H9 (cell line): ENCODE measurements around the gene TBC1D24. TPM values are rescaled to one million over a fixed set of nuclear protein-coding genes. Genes with fewer than 3 reads are reported as not detected.

Source experiments
- DNase-seq: peaks from one replicate; pipeline ENCODE4 v3.0.0-alpha.2; 2017
- H2AFZ ChIP-seq: one replicate; pipeline ENCODE4 v1.6.1; 2013; ENCODE audit warnings: mild to moderate bottlenecking, low read length, control low read depth, moderate library complexity
- H2AK5ac ChIP-seq: 2 replicates; pipeline ENCODE4 v1.6.1; 2013; ENCODE audit warnings: low read length, control low read depth, mixed read lengths; ENCODE audit not compliant: insufficient read length
- H2BK120ac ChIP-seq: one replicate; pipeline ENCODE4 v1.6.1; 2013; ENCODE audit warnings: low read depth, mild to moderate bottlenecking, low read length, control low read depth, inconsistent platforms; ENCODE audit not compliant: poor library complexity, severe bottlenecking
- H2BK12ac ChIP-seq: 2 replicates; pipeline ENCODE4 v1.6.1; 2013; ENCODE audit warnings: low read length, control low read depth, mixed read lengths, low read depth; ENCODE audit not compliant: insufficient read length
- H2BK15ac ChIP-seq: 2 replicates; pipeline ENCODE4 v1.6.1; 2013; ENCODE audit warnings: low read depth, low read length, control low read depth
- H2BK20ac ChIP-seq: one replicate; pipeline ENCODE4 v1.6.1; 2013; ENCODE audit warnings: low read depth, mild to moderate bottlenecking, low read length, control low read depth, inconsistent platforms; ENCODE audit not compliant: poor library complexity, severe bottlenecking
- H2BK5ac ChIP-seq: 2 replicates; pipeline ENCODE4 v1.6.1; 2013; ENCODE audit warnings: low read length, control low read depth, mixed read lengths; ENCODE audit not compliant: insufficient read length
- H3K14ac ChIP-seq: 2 replicates; pipeline ENCODE4 v1.6.1; 2013; ENCODE audit warnings: low read length, control low read depth; ENCODE audit not compliant: insufficient read depth
- H3K18ac ChIP-seq: 2 replicates; pipeline ENCODE4 v1.6.1; 2013; ENCODE audit warnings: low read depth, mild to moderate bottlenecking, mixed read lengths, low read length, control low read depth; ENCODE audit not compliant: insufficient read length
- H3K23ac ChIP-seq: 2 replicates; pipeline ENCODE4 v1.6.1; 2013; ENCODE audit warnings: low read length, control low read depth, mixed read lengths, low read depth; ENCODE audit not compliant: insufficient read length
- H3K23me2 ChIP-seq: 2 replicates; pipeline ENCODE4 v1.6.1; 2013; ENCODE audit warnings: low read depth, mild to moderate bottlenecking, mixed read lengths, low read length, control low read depth; ENCODE audit not compliant: insufficient read length, poor library complexity, severe bottlenecking
- H3K27ac ChIP-seq: 2 replicates; pipeline ENCODE4 v1.5.1; 2013; ENCODE audit warnings: low read length, control low read depth, mixed read lengths, low read depth; ENCODE audit not compliant: insufficient read length
- H3K27me3 ChIP-seq: 2 replicates; pipeline ENCODE4 v1.6.1; 2013; ENCODE audit warnings: low read length, control low read depth, inconsistent platforms; ENCODE audit not compliant: insufficient read depth
- H3K4ac ChIP-seq: 2 replicates; pipeline ENCODE4 v1.6.1; 2013; ENCODE audit warnings: low read depth, mild to moderate bottlenecking, control low read depth, inconsistent platforms, low read length, moderate library complexity
- H3K4me1 ChIP-seq: 2 replicates; pipeline ENCODE4 v1.6.1; 2013; ENCODE audit warnings: low read length, control low read depth, inconsistent platforms; ENCODE audit not compliant: insufficient read depth
- H3K4me2 ChIP-seq: 2 replicates; pipeline ENCODE4 v1.6.1; 2013; ENCODE audit warnings: low read length, control low read depth, mixed read lengths; ENCODE audit not compliant: insufficient read length, insufficient read depth
- H3K56ac ChIP-seq: 2 replicates; pipeline ENCODE4 v1.6.1; 2013; ENCODE audit warnings: low read depth, mild to moderate bottlenecking, mixed read lengths, low read length, control low read depth; ENCODE audit not compliant: insufficient read length
- H3K79me1 ChIP-seq: 2 replicates; pipeline ENCODE4 v1.6.1; 2013; ENCODE audit warnings: low read depth, mild to moderate bottlenecking, moderate library complexity, low read length, control low read depth, inconsistent platforms; ENCODE audit not compliant: insufficient read depth, poor library complexity, severe bottlenecking
- H3K79me2 ChIP-seq: 2 replicates; pipeline ENCODE4 v1.6.1; 2013; ENCODE audit warnings: low read length, control low read depth, inconsistent platforms; ENCODE audit not compliant: insufficient read depth
- H3K9ac ChIP-seq: 2 replicates; pipeline ENCODE4 v1.6.1; 2013; ENCODE audit warnings: low read length, control low read depth, mixed read lengths; ENCODE audit not compliant: insufficient read length; ENCODE audit errors: extremely low read depth
- H3K9me3 ChIP-seq: one replicate; pipeline ENCODE4 v1.6.1; 2013; ENCODE audit warnings: low read depth, low read length, inconsistent platforms; ENCODE audit not compliant: control insufficient read depth
- H3T11ph ChIP-seq: one replicate; pipeline ENCODE4 v1.6.1; 2013; ENCODE audit warnings: mild to moderate bottlenecking, low read length, control low read depth, inconsistent platforms
- H4K20me1 ChIP-seq: one replicate; pipeline ENCODE4 v1.6.1; 2013; ENCODE audit not compliant: control insufficient read depth, insufficient read length, insufficient read depth
- H4K5ac ChIP-seq: 2 replicates; pipeline ENCODE4 v1.6.1; 2013; ENCODE audit warnings: low read depth, mild to moderate bottlenecking, mixed read lengths, low read length, control low read depth; ENCODE audit not compliant: insufficient read length
- H4K8ac ChIP-seq: replicated peaks from 2 replicates; pipeline ENCODE4 v1.6.1; 2013; ENCODE audit warnings: low read length, control low read depth, mixed read lengths, low read depth; ENCODE audit not compliant: insufficient read length
- H4K91ac ChIP-seq: 2 replicates; pipeline ENCODE4 v1.6.1; 2013; ENCODE audit warnings: low read depth, mild to moderate bottlenecking, moderate library complexity, mixed read lengths, low read length, control low read depth; ENCODE audit not compliant: insufficient read length
- H3K27ac Mint-ChIP-seq, 3 experiments: 2 replicates in 2 of 3; 3 replicates in 1 of 3; pipeline ENCODE4 v1.8.0; 2020 to 2021; ENCODE audit warnings: mixed read lengths in 3 of 3, mild to moderate bottlenecking in 1 of 3, moderate library complexity in 1 of 3
- H3K27me3 Mint-ChIP-seq: 2 replicates; pipeline ENCODE4 v1.8.0; 2021; ENCODE audit warnings: low read depth, mild to moderate bottlenecking, moderate library complexity, mixed read lengths
- H3K36me3 Mint-ChIP-seq, 3 experiments: 2 replicates in 2 of 3; 3 replicates in 1 of 3; pipeline ENCODE4 v1.8.0; 2020 to 2021; ENCODE audit warnings: low read depth in 3 of 3, mixed read lengths in 3 of 3; ENCODE audit not compliant: insufficient read depth in 1 of 3
- H3K4me1 Mint-ChIP-seq, 2 experiments: 2 replicates each; pipeline ENCODE4 v1.8.0; 2020; ENCODE audit warnings: mixed read lengths in 2 of 2
- H3K4me3 Mint-ChIP-seq, 2 experiments: 2 replicates in 1 of 2; 3 replicates in 1 of 2; pipeline ENCODE4 v1.8.0; 2020 to 2021; ENCODE audit warnings: mild to moderate bottlenecking in 2 of 2, mixed read lengths in 2 of 2, moderate library complexity in 1 of 2
- H3K9me3 Mint-ChIP-seq, 2 experiments: 2 replicates in 1 of 2; 3 replicates in 1 of 2; pipeline ENCODE4 v1.8.0; 2020; ENCODE audit warnings: mild to moderate bottlenecking in 2 of 2, mixed read lengths in 2 of 2, moderate library complexity in 1 of 2
- CTCF ChIP-seq: fragments of 200-600 bp; sonication (generic); conservative IDR thresholded peaks from 3 replicates; pipeline ENCODE4 v1.8.0; 2021; ENCODE audit warnings: antibody characterized with exemption, mild to moderate bottlenecking
- WGBS: extraction: QIAGEN DNeasy Blood & Tissue Kit; methylation state at CpG from one replicate; pipeline ENCODE4 v1.1.7; 2013; ENCODE audit warnings: missing lambda C conversion rate, low lambda C conversion rate, mixed read lengths; ENCODE audit not compliant: insufficient read length; ENCODE audit errors: extremely low coverage; 5-methylcytosine and 5-hydroxymethylcytosine counted together
- total RNA-seq: library from RNA; stranded (reverse); gene quantifications from 2 replicates; pipeline ENCODE4 v1.2.1, GENCODE V29; 2021

The TBC1D24 gene
- total RNA-seq, 1 experiment from 2014 or later = 19.0 TPM

DNA sequence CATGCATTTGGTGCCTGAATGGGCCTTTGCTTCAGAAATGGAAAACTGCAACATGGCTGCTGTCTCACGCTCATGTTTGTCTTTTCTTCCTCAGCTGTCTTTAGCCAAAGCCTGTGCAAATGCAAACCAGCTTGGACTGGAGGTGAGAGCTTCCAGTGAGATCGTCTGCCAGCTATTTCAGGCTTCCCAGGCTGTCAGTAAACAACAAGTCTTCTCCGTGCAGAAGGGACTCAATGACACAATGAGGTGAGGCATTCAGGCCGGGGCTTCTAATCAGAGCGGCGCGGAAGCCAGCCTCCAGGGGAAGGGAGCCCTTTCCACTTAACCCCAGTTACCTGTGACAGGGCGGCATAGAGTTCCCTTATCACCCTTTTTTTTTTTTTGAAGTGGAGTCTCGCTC is 31.4 kb upstream of the TBC1D24 start:
- H3K9me3 Mint-ChIP-seq = no peaks in the 10 kb centered on the region

More for the DNA sequence above, 31.4 kb upstream of the TBC1D24 start:
- Histone ChIP-seq H3K79me1 (no peaks in the 10 kb centered on the region), H2BK15ac (no peak overlapping the region), H2BK120ac (no peak overlapping the region), H2BK5ac (no peak overlapping the region), H3K18ac (no peak overlapping the region), H4K20me1 (no peaks in the 10 kb centered on the region), H2AFZ (no peak overlapping the region), H4K91ac (no peak overlapping the region), H3K4me1 (no peaks in the 10 kb centered on the region), H3K56ac (no peak overlapping the region), H3K4ac (no peak overlapping the region), H3K23me2 (no peaks in the 10 kb centered on the region), H3K4me2 (no peak overlapping the region), H2AK5ac (no peak overlapping the region), H4K8ac (no peak overlapping the region), H3T11ph (no peak overlapping the region), H2BK12ac (no peak overlapping the region), H3K27ac (no peak overlapping the region), H3K14ac (no peak overlapping the region), H3K27me3 (no peaks in the 10 kb centered on the region), H3K23ac (no peak overlapping the region), H3K79me2 (no peaks in the 10 kb centered on the region), H2BK20ac (no peak overlapping the region), H4K5ac (no peak overlapping the region), H3K9me3 (no peaks in the 10 kb centered on the region), H3K9ac (no peak overlapping the region)
- no peak for TF ChIP-seq CTCF
- Mint-ChIP-seq H3K4me3 (no peak overlapping the region), H3K27me3 (no peaks in the 10 kb centered on the region), H3K27ac (no peak overlapping the region), H3K4me1 (no peaks in the 10 kb centered on the region), H3K36me3 (peaks cover 41 to 83% (median 75%) of the 10 kb centered on the region in 3 experiments; a peak in 6 of 7 replicates)
- no peak for DNase-seq
- WGBS = no CpG with 5 or more reads among the region's 9 CpGs
